ENCODE results near the gene SOX5.

- TF ChIP-seq FOXM1 (IDR thresholded peaks at IDR 0.05; ENCODE audit: borderline replicate concordance) (no peak), ZNF384 (IDR thresholded peaks at IDR 0.05) (no peak), SP1 (IDR thresholded peaks at IDR 0.05) (no peak)
These were observed 414.0 kb downstream of the SOX5 start for GRCh38 chr12:23535441-23535840.
